ENCODE data around the gene NACC2. TPM values are rescaled to one million over a fixed set of nuclear protein-coding genes. Genes with fewer than 3 reads are reported as not detected.
A peak's percentile ranks its signal among the peaks of the same experiment; 100 is the strongest.

Gene NACC2
- total RNA-seq, 6 experiments from 2014 or later: 10.9 to 25.8 (median 13.8) TPM

DNA sequence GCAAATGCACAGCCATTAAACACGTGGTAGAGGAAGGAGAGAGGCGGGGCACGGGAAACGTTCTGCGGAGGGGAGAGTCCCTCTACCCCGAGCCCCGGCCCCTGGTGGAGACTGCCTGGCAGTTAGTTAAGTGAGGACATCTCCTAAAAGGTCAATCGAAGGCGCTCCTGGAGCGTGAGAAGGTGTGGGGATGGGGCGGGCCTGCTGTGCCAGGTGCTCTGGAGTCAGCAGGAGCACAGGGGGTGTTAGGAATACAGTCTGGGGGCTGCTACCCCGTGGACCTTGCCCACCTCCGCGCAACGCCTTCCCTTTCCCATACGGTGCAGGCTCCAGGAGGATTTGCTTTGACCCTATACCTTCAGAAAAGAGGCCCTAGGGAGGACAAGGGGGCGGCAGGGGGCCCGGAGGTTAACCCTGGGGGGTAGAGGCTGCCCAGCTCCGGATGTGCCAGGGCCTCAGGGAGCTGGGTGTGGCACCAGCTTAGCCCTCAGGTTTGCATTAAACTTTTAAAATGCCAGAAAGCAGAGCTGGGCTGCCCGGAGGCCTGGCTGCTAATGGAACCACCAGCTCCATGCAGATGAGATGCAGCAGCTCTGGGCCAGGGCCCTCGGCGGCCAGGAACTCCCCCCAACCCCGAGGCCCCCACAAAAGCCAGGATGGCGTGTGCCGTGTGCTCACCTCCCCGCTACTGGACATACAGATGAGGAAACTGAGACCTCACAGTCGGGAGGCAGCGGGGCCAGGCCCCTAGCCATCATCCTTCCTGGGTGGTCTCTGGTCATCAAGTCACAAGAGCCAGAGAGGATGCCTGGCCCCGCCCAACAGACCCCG lies 39.2 kb downstream of the NACC2 start:
- no peaks in the 10 kb centered on the region for H3K36me3 ChIP-seq
- no peak for ATAC-seq
- WGBS (ENCODE audit: insufficient coverage, low coverage, low lambda C conversion rate, missing lambda C conversion rate): 48% methylated on average over 7 of the region's 30 CpGs
- no peak overlapping the region for H3K27ac ChIP-seq
- H3K4me1 ChIP-seq: peaks cover 0 to 12% (median 0%) of the 10 kb centered on the region in 4 donors
- TF ChIP-seq, protein P1, sequence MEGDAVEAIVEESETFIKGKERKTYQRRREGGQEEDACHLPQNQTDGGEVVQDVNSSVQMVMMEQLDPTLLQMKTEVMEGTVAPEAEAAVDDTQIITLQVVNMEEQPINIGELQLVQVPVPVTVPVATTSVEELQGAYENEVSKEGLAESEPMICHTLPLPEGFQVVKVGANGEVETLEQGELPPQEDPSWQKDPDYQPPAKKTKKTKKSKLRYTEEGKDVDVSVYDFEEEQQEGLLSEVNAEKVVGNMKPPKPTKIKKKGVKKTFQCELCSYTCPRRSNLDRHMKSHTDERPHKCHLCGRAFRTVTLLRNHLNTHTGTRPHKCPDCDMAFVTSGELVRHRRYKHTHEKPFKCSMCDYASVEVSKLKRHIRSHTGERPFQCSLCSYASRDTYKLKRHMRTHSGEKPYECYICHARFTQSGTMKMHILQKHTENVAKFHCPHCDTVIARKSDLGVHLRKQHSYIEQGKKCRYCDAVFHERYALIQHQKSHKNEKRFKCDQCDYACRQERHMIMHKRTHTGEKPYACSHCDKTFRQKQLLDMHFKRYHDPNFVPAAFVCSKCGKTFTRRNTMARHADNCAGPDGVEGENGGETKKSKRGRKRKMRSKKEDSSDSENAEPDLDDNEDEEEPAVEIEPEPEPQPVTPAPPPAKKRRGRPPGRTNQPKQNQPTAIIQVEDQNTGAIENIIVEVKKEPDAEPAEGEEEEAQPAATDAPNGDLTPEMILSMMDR (IDR thresholded peaks at IDR 0.05): no peak
- no peak for TF ChIP-seq POLR2A (IDR thresholded peaks at IDR 0.05)
- no peak overlapping the region for H3K4me3 ChIP-seq
- DNase-seq: peak in 1 of 3 donors; percentile 37
- intact Hi-C loops (cut with DNase I): no loop called here
- no peaks in the 10 kb centered on the region for H3K9me3 ChIP-seq
- no peaks in the 10 kb centered on the region for H3K27me3 ChIP-seq

DNA sequence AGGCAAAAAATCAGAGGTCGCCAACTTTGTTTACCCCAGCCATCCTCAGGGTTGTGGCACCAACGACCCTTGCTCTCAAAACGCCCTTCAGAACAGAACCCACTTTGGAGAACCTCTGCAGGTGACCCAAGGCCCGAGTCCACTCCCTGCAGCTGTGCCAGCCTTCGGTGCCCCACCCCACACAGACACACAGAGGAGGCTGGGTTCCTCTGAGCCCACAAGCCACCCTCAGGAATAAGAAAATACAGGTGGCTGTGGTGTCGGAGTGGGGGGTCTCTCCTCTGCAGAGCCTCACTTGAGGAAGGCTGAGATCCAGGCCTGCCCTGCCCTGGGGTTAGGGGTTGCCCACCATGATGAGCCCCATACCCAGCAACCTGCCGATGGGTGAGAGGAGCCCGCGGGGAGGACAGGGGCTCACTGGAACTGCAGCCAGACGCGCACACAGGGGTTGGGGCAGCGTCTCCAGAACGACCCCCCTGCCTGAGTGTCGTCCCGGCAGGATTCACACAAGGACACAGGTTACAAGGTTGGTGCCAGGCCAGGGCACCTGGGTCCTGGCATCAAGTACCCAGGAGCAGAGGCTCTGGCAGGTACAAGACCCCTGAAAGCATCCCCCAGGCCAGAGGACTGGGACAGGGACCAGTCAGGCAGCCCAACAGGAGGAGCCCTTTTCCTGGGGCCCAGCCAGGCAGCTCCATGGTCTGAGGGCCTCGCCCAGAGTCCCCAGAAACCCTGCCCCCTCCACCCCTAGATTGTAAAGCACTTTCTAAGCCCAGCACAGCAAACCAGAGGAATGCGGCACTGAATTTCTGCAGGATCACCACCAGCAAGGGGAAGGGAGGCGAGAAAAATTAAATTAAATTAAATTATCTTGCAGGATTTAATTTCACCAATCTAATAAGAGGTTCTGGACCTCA lies 40.0 kb downstream of the NACC2 start:
- Histone ChIP-seq H3K9me3 (no peaks in the 10 kb centered on the region), H3K4me3 (no peak overlapping the region), H3K27ac (no peak overlapping the region), H3K4me1 (peaks cover 0 to 12% (median 0%) of the 10 kb centered on the region in 4 donors), H3K27me3 (no peaks in the 10 kb centered on the region), H3K36me3 (no peaks in the 10 kb centered on the region)
- ATAC-seq (no peak), DNase-seq (peak in 1 of 3 donors; percentile 43)
- intact Hi-C loops (cut with DNase I): no loop called here
- 56% methylated on average over 4 of the region's 18 CpGs for WGBS (ENCODE audit: insufficient coverage, low coverage, low lambda C conversion rate, missing lambda C conversion rate)
- TF ChIP-seq POLR2A (IDR thresholded peaks at IDR 0.05): no peak
- TF ChIP-seq, protein P1 (IDR thresholded peaks at IDR 0.05): no peak

DNA sequence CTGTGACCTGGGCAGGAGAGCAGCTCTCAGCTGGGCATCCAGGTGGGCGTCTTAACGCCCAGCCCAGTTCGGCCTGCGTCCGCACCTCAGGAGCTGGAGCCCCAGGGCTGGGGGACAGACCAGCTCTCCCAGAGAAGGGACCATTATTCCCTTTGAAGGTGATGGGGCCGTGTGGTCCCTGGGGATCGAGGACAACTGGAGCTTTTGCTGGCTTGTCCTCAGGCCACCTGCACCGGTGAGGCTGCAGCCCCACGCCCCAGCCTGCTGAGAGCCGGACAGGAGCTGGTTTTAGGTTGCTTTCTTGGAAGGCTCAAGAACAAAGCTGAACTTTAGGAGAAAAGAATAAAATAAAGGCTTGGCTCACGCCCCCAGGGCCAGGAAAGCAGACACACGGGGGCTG lies 40.9 kb downstream of the NACC2 start:
- Histone ChIP-seq H3K4me3 (no peak overlapping the region), H3K4me1 (peaks cover 0 to 12% (median 0%) of the 10 kb centered on the region in 4 donors), H3K9me3 (no peaks in the 10 kb centered on the region), H3K36me3 (peaks cover 0 to 2% (median 0%) of the 10 kb centered on the region in 4 donors), H3K27ac (no peak overlapping the region), H3K27me3 (no peaks in the 10 kb centered on the region)
- intact Hi-C loops (cut with DNase I): no loop called here
- ATAC-seq (no peak), DNase-seq (peak in 1 of 3 donors; percentile 39)
- TF ChIP-seq POLR2A (IDR thresholded peaks at IDR 0.05): no peak
- TF ChIP-seq, protein P1 (IDR thresholded peaks at IDR 0.05): no peak
- 85% methylated on average over 4 of the region's 12 CpGs for WGBS (ENCODE audit: insufficient coverage, low coverage, low lambda C conversion rate, missing lambda C conversion rate)

- Histone ChIP-seq H3K36me3 (peaks cover 0 to 2% (median 0%) of the 10 kb centered on the region in 4 donors), H3K9me3 (no peaks in the 10 kb centered on the region), H3K4me1 (peaks cover 0 to 12% (median 0%) of the 10 kb centered on the region in 4 donors), H3K27ac (no peak overlapping the region), H3K4me3 (no peak overlapping the region), H3K27me3 (no peaks in the 10 kb centered on the region)
- intact Hi-C loops (cut with DNase I): no loop called here
- 67% methylated on average over 3 of the region's 8 CpGs for WGBS (ENCODE audit: insufficient coverage, low coverage, low lambda C conversion rate, missing lambda C conversion rate)
- DNase-seq: peak in 1 of 3 donors; percentile 42
- TF ChIP-seq, protein P1 (IDR thresholded peaks at IDR 0.05): no peak
- no peak for TF ChIP-seq POLR2A (IDR thresholded peaks at IDR 0.05)
- no peak for ATAC-seq
These were observed 41.3 kb downstream of the NACC2 start for GRCh38 chr9:136053757-136054142.

Measured in right lobe of liver (tissue), 6 donors.